BE2C (cell line): ENCODE data around the gene UNC5A.

ENCODE experiments used
- DNase-seq: peaks from one replicate; pipeline ENCODE4 v3.0.0-alpha.2; 2020
- H3K27me3 ChIP-seq: fragments of 250-450 bp; sonication (Bioruptor Pico); 2 replicates; pipeline ENCODE4 v1.5.1; 2020; ENCODE audit warnings: mild to moderate bottlenecking
- H3K36me3 ChIP-seq: fragments of 250-450 bp; sonication (Bioruptor Pico); 2 replicates; pipeline ENCODE4 v1.5.1; 2020; ENCODE audit warnings: mild to moderate bottlenecking
- H3K4me1 ChIP-seq: fragments of 250-450 bp; sonication (Bioruptor Pico); 2 replicates; pipeline ENCODE4 v1.5.1; 2020
- H3K4me3 ChIP-seq: 2 replicates; pipeline ENCODE4 v1.5.1; 2011; ENCODE audit warnings: low read depth, low read length
- H3K9me3 ChIP-seq: fragments of 250-450 bp; sonication (Bioruptor Pico); 2 replicates; pipeline ENCODE4 v1.5.1; 2020
- TF ChIP-seq, protein P1 (sequence below): IDR thresholded peaks from 2 replicates; pipeline ENCODE4 v1.5.1; 2012; ENCODE audit warnings: mild to moderate bottlenecking, low read depth, low read length

UNC5A gene

DNA sequence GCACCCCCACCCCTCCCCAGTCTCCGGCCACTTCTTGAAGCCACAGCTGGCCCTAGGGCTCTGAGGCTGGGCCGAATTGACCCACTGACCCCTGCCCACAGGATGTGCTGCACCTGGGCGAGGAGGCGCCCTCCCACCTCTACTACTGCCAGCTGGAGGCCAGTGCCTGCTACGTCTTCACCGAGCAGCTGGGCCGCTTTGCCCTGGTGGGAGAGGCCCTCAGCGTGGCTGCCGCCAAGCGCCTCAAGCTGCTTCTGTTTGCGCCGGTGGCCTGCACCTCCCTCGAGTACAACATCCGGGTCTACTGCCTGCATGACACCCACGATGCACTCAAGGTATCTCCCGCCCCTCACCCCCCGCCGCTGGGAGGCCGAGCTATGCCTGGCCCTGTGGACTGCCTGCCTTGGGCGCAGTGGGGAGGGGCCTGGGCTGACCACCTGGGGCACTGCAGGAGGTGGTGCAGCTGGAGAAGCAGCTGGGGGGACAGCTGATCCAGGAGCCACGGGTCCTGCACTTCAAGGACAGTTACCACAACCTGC lies 67.5 kb downstream of the UNC5A start:
- Histone ChIP-seq H3K9me3 (no peaks in the 10 kb centered on the region), H3K27me3 (no peaks in the 10 kb centered on the region; the same call in 1 of the 2 replicates), H3K4me3 (no peak overlapping the region), H3K36me3 (peaks cover 5% of the 10 kb centered on the region; the same call in 1 of the 2 replicates), H3K4me1 (peaks cover 12% of the 10 kb centered on the region)
- DNase-seq: no peak
- TF ChIP-seq, protein P1, sequence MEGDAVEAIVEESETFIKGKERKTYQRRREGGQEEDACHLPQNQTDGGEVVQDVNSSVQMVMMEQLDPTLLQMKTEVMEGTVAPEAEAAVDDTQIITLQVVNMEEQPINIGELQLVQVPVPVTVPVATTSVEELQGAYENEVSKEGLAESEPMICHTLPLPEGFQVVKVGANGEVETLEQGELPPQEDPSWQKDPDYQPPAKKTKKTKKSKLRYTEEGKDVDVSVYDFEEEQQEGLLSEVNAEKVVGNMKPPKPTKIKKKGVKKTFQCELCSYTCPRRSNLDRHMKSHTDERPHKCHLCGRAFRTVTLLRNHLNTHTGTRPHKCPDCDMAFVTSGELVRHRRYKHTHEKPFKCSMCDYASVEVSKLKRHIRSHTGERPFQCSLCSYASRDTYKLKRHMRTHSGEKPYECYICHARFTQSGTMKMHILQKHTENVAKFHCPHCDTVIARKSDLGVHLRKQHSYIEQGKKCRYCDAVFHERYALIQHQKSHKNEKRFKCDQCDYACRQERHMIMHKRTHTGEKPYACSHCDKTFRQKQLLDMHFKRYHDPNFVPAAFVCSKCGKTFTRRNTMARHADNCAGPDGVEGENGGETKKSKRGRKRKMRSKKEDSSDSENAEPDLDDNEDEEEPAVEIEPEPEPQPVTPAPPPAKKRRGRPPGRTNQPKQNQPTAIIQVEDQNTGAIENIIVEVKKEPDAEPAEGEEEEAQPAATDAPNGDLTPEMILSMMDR: no peak

GRCh38 chr5:176878463-176878862 lies 68.1 kb downstream of the UNC5A start:
- Histone ChIP-seq H3K4me1 (peaks cover 12% of the 10 kb centered on the region), H3K9me3 (no peaks in the 10 kb centered on the region), H3K36me3 (peaks cover 5% of the 10 kb centered on the region; the same call in 1 of the 2 replicates), H3K27me3 (no peaks in the 10 kb centered on the region; the same call in 1 of the 2 replicates), H3K4me3 (no peak overlapping the region)
- TF ChIP-seq, protein P1: no peak
- DNase-seq: no peak

GRCh38 chr5:176878906-176879662 lies 68.7 kb downstream of the UNC5A start:
- Histone ChIP-seq H3K27me3 (no peaks in the 10 kb centered on the region; the same call in 1 of the 2 replicates), H3K4me1 (peaks cover 18% of the 10 kb centered on the region), H3K36me3 (peaks cover 5% of the 10 kb centered on the region; the same call in 1 of the 2 replicates), H3K9me3 (no peaks in the 10 kb centered on the region), H3K4me3 (no peak overlapping the region)
- TF ChIP-seq, protein P1: no peak
- DNase-seq: no peak

GRCh38 chr5:176879663-176880361 lies 69.5 kb downstream of the UNC5A start:
- no peaks in the 10 kb centered on the region for H3K9me3 ChIP-seq
- no peak for DNase-seq

DNA sequence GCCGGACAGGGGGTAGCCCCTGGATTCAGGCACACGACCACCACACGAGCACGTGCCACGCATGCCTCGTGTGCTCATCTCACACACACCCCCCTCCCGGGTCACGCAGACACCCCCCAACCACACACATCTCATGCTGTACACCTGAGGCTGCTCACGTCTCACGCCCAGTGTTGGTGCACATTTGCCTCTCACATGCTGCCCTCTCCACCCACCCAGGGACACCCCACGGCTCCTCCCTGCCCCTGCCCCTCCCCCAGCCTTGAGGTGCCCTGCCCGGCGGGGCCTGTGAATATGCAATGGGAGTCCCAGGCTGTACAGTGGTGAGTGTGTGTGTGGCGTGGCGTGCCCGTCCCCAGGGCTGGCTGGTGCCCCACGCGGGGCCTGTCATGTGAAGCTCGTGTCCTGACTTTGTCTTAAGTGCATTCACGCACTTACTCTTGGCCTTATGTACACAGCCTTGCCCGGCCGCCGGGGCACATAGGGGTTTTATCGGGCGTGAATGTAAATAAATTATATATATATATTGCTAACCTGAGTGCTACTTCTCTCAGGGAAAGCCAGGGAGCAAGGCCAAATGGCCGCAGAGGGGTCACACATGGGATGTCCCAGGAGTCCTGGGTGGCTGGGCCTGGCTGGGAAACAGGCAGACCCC lies 70.1 kb downstream of the UNC5A start:
- TF ChIP-seq, protein P1: no peak
- DNase-seq: no peak
- Histone ChIP-seq H3K36me3 (peaks cover 5% of the 10 kb centered on the region; the same call in 1 of the 2 replicates), H3K9me3 (no peaks in the 10 kb centered on the region), H3K4me1 (peaks cover 20% of the 10 kb centered on the region), H3K4me3 (no peak overlapping the region), H3K27me3 (no peaks in the 10 kb centered on the region; the same call in 1 of the 2 replicates)

More at GRCh38 chr5:176879663-176880361, 69.5 kb downstream of the UNC5A start:
- no peak overlapping the region for H3K4me3 ChIP-seq
- TF ChIP-seq, protein P1: no peak
- H3K36me3 ChIP-seq: peaks cover 5% of the 10 kb centered on the region; the same call in 1 of the 2 replicates
- no peaks in the 10 kb centered on the region; the same call in 1 of the 2 replicates for H3K27me3 ChIP-seq
- H3K4me1 ChIP-seq: peaks cover 22% of the 10 kb centered on the region
